H1 (cell line): ENCODE measurements around the gene HCST. TPM values are rescaled to one million over a fixed set of nuclear protein-coding genes. Genes with fewer than 3 reads are reported as not detected.

ENCODE experiments used
- CTCF ChIA-PET: fragments of 300-600 bp; sonication (Branson Sonifier 250); formaldehyde crosslinking; loops from one replicate; lab custom pipeline; 2021; ENCODE audit not compliant: partially characterized antibody; lab: Charles Lee
- POLR2A ChIA-PET: fragments of 300-600 bp; sonication (Branson Sonifier 250); formaldehyde crosslinking; loops from one replicate; lab custom pipeline; 2021; ENCODE audit warnings: inconsistent platforms; ENCODE audit not compliant: partially characterized antibody; lab: Charles Lee
- DNase-seq, 2 experiments: peaks; one replicate each; pipeline versions ENCODE4 v3.0.0 to v3.0.0-alpha.2; 2010 to 2022; ENCODE audit warnings: low spot score in 2 of 2, low read depth in 1 of 2, mixed read lengths in 1 of 2
- FAIRE-seq: peaks from 2 replicates; lab custom pipeline; 2011; peaks lifted over from hg19 to GRCh38; lab: Jason Lieb, UNC
- H2AFZ ChIP-seq: 2 replicates; pipeline ENCODE4 v1.8.1; 2012; ENCODE audit warnings: low read length, inconsistent platforms
- H2AK5ac ChIP-seq: 2 replicates; pipeline ENCODE4 v1.6.1; 2013; ENCODE audit warnings: low read depth, low read length
- H2BK120ac ChIP-seq: replicated peaks from 2 replicates; pipeline ENCODE3; 2013; ENCODE audit warnings: low read depth, low read length, inconsistent platforms
- H2BK12ac ChIP-seq: 2 replicates; pipeline ENCODE4 v1.6.1; 2013; ENCODE audit warnings: low read depth, low read length
- H2BK15ac ChIP-seq: 2 replicates; pipeline ENCODE4 v1.6.1; 2013; ENCODE audit warnings: low read length
- H2BK20ac ChIP-seq: 2 replicates; pipeline ENCODE4 v1.6.1; 2013; ENCODE audit warnings: low read length
- H2BK5ac ChIP-seq: 2 replicates; pipeline ENCODE4 v1.6.1; 2013; ENCODE audit warnings: low read depth, low read length
- H3K14ac ChIP-seq: 2 replicates; pipeline ENCODE4 v1.6.1; 2013; ENCODE audit warnings: inconsistent platforms; ENCODE audit not compliant: insufficient read length
- H3K18ac ChIP-seq: 2 replicates; pipeline ENCODE4 v1.6.1; 2013; ENCODE audit warnings: low read length; ENCODE audit errors: extremely low read depth
- H3K23ac ChIP-seq: 2 replicates; pipeline ENCODE4 v1.6.1; 2013; ENCODE audit warnings: inconsistent platforms; ENCODE audit not compliant: insufficient read length
- H3K23me2 ChIP-seq: 2 replicates; pipeline ENCODE4 v1.6.1; 2013; ENCODE audit warnings: low read depth, low read length
- H3K27ac ChIP-seq: 2 replicates; pipeline ENCODE4 v1.6.1; 2011; ENCODE audit warnings: low read depth, low read length, inconsistent platforms
- H3K27me3 ChIP-seq, 4 experiments: replicated peaks in 1 of 4; 1 replicate in 1 of 4; 2 replicates in 3 of 4; pipeline versions ENCODE4 v1.6.1 to v1.8.1; 2011 to 2013; ENCODE audit warnings: low read length in 3 of 4, mild to moderate bottlenecking in 3 of 4, inconsistent platforms in 2 of 4, mixed read lengths in 2 of 4, moderate library complexity in 1 of 4; ENCODE audit not compliant: control insufficient read depth in 3 of 4, insufficient read depth in 3 of 4; ENCODE audit errors: extremely low read depth in 1 of 4
- H3K36me3 ChIP-seq, 4 experiments: 2 replicates each; pipeline versions ENCODE4 v1.6.1 to v1.8.1; 2011 to 2013; ENCODE audit warnings: mild to moderate bottlenecking in 4 of 4, low read length in 3 of 4, moderate library complexity in 2 of 4, control low read depth in 1 of 4, inconsistent platforms in 1 of 4; ENCODE audit not compliant: insufficient read depth in 4 of 4, control insufficient read depth in 2 of 4
- H3K4ac ChIP-seq: replicated peaks from 2 replicates; pipeline ENCODE3; 2013; ENCODE audit warnings: low read length, low read depth, mixed read lengths, inconsistent platforms; ENCODE audit not compliant: insufficient read length
- H3K4me1 ChIP-seq, 4 experiments: replicated peaks in 1 of 4; 1 replicate in 1 of 4; 2 replicates in 3 of 4; pipeline versions ENCODE4 v1.6.1 to v1.8.1; 2011 to 2013; ENCODE audit warnings: low read length in 3 of 4, inconsistent platforms in 2 of 4, mixed read lengths in 1 of 4; ENCODE audit not compliant: insufficient read depth in 4 of 4, control insufficient read depth in 3 of 4
- H3K4me2 ChIP-seq, 2 experiments: 2 replicates each; pipeline versions ENCODE4 v1.6.1 to v1.8.1; 2011 to 2013; ENCODE audit warnings: low read depth in 2 of 2, low read length in 2 of 2, control low read depth in 1 of 2, inconsistent platforms in 1 of 2, mild to moderate bottlenecking in 1 of 2; ENCODE audit not compliant: insufficient read depth in 1 of 2
- H3K4me3 ChIP-seq, 4 experiments: fragments of 200-600, 300-600 bp in 1 of 4; sonication (generic), shearing (Covaris generic), sonication (Bioruptor Twin) in 1 of 4; 2 replicates each; pipeline versions ENCODE4 v1.5.1 to v1.8.1; 2011 to 2016; ENCODE audit warnings: low read length in 4 of 4, low read depth in 3 of 4, control low read depth in 2 of 4, inconsistent platforms in 2 of 4, mild to moderate bottlenecking in 2 of 4, mixed read lengths in 1 of 4, moderate library complexity in 1 of 4; ENCODE audit not compliant: insufficient read depth in 2 of 4; ENCODE audit errors: extremely low read depth in 1 of 4
- H3K56ac ChIP-seq: replicated peaks from 2 replicates; pipeline ENCODE3; 2013; ENCODE audit warnings: low read depth, mild to moderate bottlenecking, mixed read lengths, low read length, inconsistent platforms; ENCODE audit not compliant: insufficient read length
- H3K79me1 ChIP-seq: 2 replicates; pipeline ENCODE4 v1.6.1; 2013; ENCODE audit warnings: low read depth, low read length, control low read depth
- H3K79me2 ChIP-seq, 2 experiments: 2 replicates each; pipeline versions ENCODE4 v1.6.1 to v1.8.1; 2012 to 2013; ENCODE audit warnings: low read length in 2 of 2, mild to moderate bottlenecking in 2 of 2, inconsistent platforms in 1 of 2; ENCODE audit not compliant: insufficient read depth in 2 of 2, control insufficient read depth in 1 of 2
- H3K9ac ChIP-seq, 4 experiments: replicated peaks in 1 of 4; 1 replicate in 1 of 4; 2 replicates in 3 of 4; pipeline versions ENCODE4 v1.6.1 to v1.8.1; 2011 to 2013; ENCODE audit warnings: low read depth in 3 of 4, low read length in 3 of 4, control low read depth in 2 of 4, mild to moderate bottlenecking in 2 of 4, moderate library complexity in 2 of 4, inconsistent platforms in 1 of 4; ENCODE audit errors: extremely low read depth in 1 of 4
- H3K9me3 ChIP-seq, 2 experiments: 2 replicates each; pipeline versions ENCODE4 v1.6.1 to v1.8.1; 2012 to 2013; ENCODE audit warnings: mild to moderate bottlenecking in 2 of 2, moderate library complexity in 2 of 2, control low read depth in 1 of 2, inconsistent platforms in 1 of 2, low read depth in 1 of 2, low read length in 1 of 2, mixed read lengths in 1 of 2; ENCODE audit not compliant: insufficient read depth in 2 of 2
- H4K20me1 ChIP-seq, 2 experiments: replicated peaks in 1 of 2; 2 replicates each; pipeline versions ENCODE3 to v1.8.1; 2011 to 2013; ENCODE audit warnings: inconsistent platforms in 2 of 2, low read length in 2 of 2, mild to moderate bottlenecking in 1 of 2; ENCODE audit not compliant: insufficient read depth in 2 of 2, control insufficient read depth in 1 of 2
- H4K5ac ChIP-seq: 2 replicates; pipeline ENCODE4 v1.6.1; 2013; ENCODE audit warnings: low read length, low read depth, mixed read lengths, inconsistent platforms; ENCODE audit not compliant: insufficient read length
- H4K8ac ChIP-seq: 2 replicates; pipeline ENCODE4 v1.8.0; 2013; ENCODE audit warnings: mild to moderate bottlenecking, moderate library complexity, low read length, inconsistent platforms; ENCODE audit not compliant: insufficient read depth; ENCODE audit errors: extremely low read depth
- H4K91ac ChIP-seq: replicated peaks from 2 replicates; pipeline ENCODE3; 2013; ENCODE audit warnings: low read length, mixed read lengths, inconsistent platforms; ENCODE audit not compliant: insufficient read length
- GABPA ChIP-seq: IDR thresholded peaks from 2 replicates; pipeline ENCODE4 v1.6.1; 2011; ENCODE audit warnings: mild to moderate bottlenecking, low read length, moderate library complexity, borderline replicate concordance; ENCODE audit not compliant: insufficient read depth
- WGBS, 2 experiments: shearing (Covaris generic) in 1 of 2; methylation state at CpG; one replicate each; pipeline versions ENCODE4 v1.1.6 to v1.1.7; 2013 to 2015; ENCODE audit warnings: low lambda C conversion rate in 2 of 2, mixed read lengths in 2 of 2, inconsistent platforms in 1 of 2, low coverage in 1 of 2, missing lambda C conversion rate in 1 of 2; ENCODE audit not compliant: insufficient replicate concordance in 2 of 2, insufficient coverage in 1 of 2, insufficient read length in 1 of 2; ENCODE audit errors: extremely low coverage in 1 of 2, missing lambda C conversion rate in 1 of 2; 5-methylcytosine and 5-hydroxymethylcytosine counted together
- polyA plus RNA-seq, 7 experiments: library from polyadenylated mRNA; depleted of rRNA in 3 of 7; stranded (reverse) in 5 of 7; unstranded in 2 of 7; fragments of >200 nt in 5 of 7; fragments of 200-250 nt in 2 of 7; gene quantifications; 1 replicate in 5 of 7; 2 replicates in 1 of 7; 4 replicates in 1 of 7; pipeline versions ENCODE4 v1.2.1 to v1.2.3, GENCODE V29; 2011 to 2013; ENCODE audit warnings: missing spikeins in 2 of 7, mixed read lengths in 2 of 7
- total RNA-seq: library from RNA; stranded (reverse); fragmentation: NEBNext Ultra II Directional; extraction: Animal tissue kit (Norgen Biotek cat#: 25700); gene quantifications from 2 replicates; pipeline ENCODE4 v1.2.1, GENCODE V29; 2021
- TF ChIP-seq, protein P1 (sequence below), 3 experiments: IDR thresholded peaks; 1 replicate in 2 of 3; 2 replicates in 1 of 3; pipeline versions ENCODE4 v1.5.1 to v1.6.1; 2011; ENCODE audit warnings: low read length in 3 of 3, mild to moderate bottlenecking in 3 of 3, inconsistent platforms in 2 of 3, low read depth in 1 of 3, moderate library complexity in 1 of 3; ENCODE audit not compliant: insufficient read depth in 1 of 3; ENCODE audit errors: control extremely low read depth in 1 of 3

HCST gene
- total and polyA plus RNA-seq, 2 of the 8 experiments (the other 6 are each of a cell fraction or from before 2014, with no cell fraction given), result 2.8 TPM; not detected in 1

DNA sequence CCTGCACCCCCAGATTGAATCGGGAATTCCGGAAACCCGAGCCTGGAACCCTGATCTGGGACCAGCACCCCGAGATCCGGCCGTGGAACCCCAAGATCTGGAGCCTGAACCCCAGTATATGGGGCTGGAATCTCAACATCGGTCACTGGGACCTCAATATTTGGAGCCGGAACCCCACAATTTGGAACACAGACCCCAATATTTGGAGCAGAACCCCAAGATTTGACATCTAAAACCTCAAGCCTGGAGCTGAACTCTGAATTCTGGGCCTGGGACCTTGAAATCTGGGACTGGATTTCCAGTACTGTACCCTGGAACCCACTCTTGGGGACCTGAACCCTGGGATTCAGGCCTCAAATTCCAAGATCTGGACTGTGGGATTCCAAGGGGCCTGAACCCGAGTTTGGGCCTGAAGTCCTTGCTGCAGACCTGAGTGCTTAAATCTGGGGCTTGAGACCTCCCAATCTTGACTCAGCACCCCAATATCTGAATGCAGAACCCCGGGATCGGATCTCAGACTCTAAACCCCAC is 34.5 kb downstream of the HCST start:
- Histone ChIP-seq H4K8ac (no peak overlapping the region), H3K23ac (no peak overlapping the region), H4K91ac (no peak overlapping the region), H3K4me1 (peaks cover 0 to 13% (median 3%) of the 10 kb centered on the region in 4 experiments; a peak in 4 of 7 replicates), H3K36me3 (peaks cover 0 to 14% (median 0%) of the 10 kb centered on the region in 4 experiments; a peak in 1 of 8 replicates), H3K4me2 (peak overlapping the region; percentile 66 to 88), H2AFZ (no peak overlapping the region), H3K23me2 (peaks cover 13% of the 10 kb centered on the region; the same call in 1 of the 2 replicates), H3K56ac (no peak overlapping the region), H2BK20ac (no peak overlapping the region), H3K79me1 (peaks cover 2% of the 10 kb centered on the region; the same call in 1 of the 2 replicates), H4K20me1 (peaks cover 0 to 10% of the 10 kb centered on the region in 2 experiments), H4K5ac (peak overlapping the region; percentile 25), H3K14ac (no peak overlapping the region), H3K27ac (no peak overlapping the region), H2BK5ac (no peak overlapping the region), H3K9me3 (no peaks in the 10 kb centered on the region), H2BK15ac (no peak overlapping the region), H2BK120ac (no peak overlapping the region), H3K79me2 (peaks cover 0 to 6% of the 10 kb centered on the region in 2 experiments; a peak in 1 of 4 replicates), H2BK12ac (no peak overlapping the region), H3K9ac (peak overlapping the region in 1 of 4 experiments; percentile 70; a peak in 3 of 7 replicates), H3K4ac (no peak overlapping the region), H2AK5ac (no peak overlapping the region), H3K27me3 (no peaks in the 10 kb centered on the region; a peak in 1 of 7 replicates), H3K18ac (no peak overlapping the region; the same call in 1 of the 2 replicates), H3K4me3 (peak overlapping the region; percentile 63 to 96 (median 69))
- no peak for FAIRE-seq
- DNase-seq, result no peak
- POLR2A ChIA-PET, result interaction anchor here (1.2 kb wide), 1 partner anchor 10 kb away, joined by 3 read pairs; no protein-coding TSS in a partner anchor
- WGBS, 2 experiments, result 35% methylated on average over 11 of the region's 11 CpGs; no CpG with 5 or more reads in 1 of the 2 experiments
- CTCF ChIA-PET, result no interaction called here
- TF ChIP-seq, protein P1, sequence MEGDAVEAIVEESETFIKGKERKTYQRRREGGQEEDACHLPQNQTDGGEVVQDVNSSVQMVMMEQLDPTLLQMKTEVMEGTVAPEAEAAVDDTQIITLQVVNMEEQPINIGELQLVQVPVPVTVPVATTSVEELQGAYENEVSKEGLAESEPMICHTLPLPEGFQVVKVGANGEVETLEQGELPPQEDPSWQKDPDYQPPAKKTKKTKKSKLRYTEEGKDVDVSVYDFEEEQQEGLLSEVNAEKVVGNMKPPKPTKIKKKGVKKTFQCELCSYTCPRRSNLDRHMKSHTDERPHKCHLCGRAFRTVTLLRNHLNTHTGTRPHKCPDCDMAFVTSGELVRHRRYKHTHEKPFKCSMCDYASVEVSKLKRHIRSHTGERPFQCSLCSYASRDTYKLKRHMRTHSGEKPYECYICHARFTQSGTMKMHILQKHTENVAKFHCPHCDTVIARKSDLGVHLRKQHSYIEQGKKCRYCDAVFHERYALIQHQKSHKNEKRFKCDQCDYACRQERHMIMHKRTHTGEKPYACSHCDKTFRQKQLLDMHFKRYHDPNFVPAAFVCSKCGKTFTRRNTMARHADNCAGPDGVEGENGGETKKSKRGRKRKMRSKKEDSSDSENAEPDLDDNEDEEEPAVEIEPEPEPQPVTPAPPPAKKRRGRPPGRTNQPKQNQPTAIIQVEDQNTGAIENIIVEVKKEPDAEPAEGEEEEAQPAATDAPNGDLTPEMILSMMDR (IDR thresholded peaks at IDR 0.05; ENCODE audit: control extremely low read depth in 1 of 3, insufficient read depth in 1 of 3, low read depth in 1 of 3, low read length in 3 of 3), result no peak
- TF ChIP-seq GABPA, result no peak
